HG03575 (cell line): Measurements from ENCODE around the gene MACROD2.

Experiments
- ATAC-seq: cut with Tn5 transposase; IDR thresholded peaks from one replicate; pipeline ENCODE4 v1.9.1; 2021; ENCODE audit not compliant: unreplicated experiment, insufficient number of reproducible peaks, low FRiP score; ENCODE audit errors: extremely low read depth

MACROD2 gene

GRCh38 chr20:14525426-14525825 is 530.1 kb downstream of the MACROD2 start:
- ATAC-seq = no peak

DNA sequence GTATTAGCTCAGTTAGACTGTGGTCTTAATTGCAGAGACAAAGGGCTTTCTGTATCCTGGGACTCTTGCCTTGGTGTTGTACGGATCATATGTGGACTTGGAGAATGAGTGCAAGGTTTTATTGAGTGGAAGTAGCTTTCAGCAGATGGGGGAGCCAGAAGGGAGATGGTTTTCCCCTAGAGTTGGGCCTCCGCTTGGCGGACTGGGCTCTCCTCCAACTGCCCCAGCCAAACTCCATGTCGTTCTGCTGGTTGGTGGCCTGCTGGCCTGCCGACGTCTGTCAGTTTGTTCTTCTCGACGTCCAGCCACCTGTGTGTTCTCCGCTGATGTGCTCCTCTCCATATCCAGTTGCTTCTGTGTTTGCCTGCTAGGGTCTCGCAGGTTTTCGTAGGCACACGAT is 531.6 kb downstream of the MACROD2 start:
- ATAC-seq = no peak

GRCh38 chr20:14531786-14532185 is 536.5 kb downstream of the MACROD2 start:
- no peak for ATAC-seq

DNA sequence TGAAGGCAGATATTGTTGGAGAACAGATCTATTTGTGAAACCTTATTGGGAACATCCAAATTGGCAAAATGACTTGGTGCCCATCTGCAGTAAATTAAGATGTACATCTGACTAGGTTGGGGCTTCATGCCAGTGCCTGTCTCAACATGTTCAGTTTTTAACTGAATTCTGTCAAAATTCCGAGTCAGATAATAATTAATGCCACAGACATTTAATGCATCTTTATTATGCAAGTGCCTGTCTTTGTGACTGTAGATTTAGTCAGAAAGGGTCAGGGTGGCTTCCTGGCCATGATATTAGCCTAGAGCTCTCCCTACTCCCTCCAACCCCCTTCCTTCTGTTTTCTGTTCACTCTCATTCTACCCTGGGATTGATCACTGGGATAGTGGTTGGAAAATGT is 541.4 kb downstream of the MACROD2 start:
- ATAC-seq = no peak

DNA sequence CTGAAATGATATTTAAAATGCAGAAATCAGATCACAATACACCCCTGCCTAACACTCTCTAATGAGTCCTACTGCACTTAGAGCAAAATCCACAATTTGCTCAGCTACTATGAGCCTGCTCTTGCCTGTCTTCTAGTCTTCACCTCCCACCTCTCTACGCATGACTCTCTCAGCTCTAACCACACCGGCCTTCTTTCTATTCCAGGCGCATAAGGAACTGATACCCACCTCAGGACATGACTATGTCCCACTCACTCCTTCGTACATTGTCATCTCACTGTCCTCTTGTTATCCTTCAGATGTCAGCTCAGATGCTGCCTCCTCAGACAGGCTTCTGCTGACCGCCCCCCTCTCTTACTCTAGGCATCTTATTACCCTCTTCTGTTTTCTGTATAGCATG is 543.1 kb downstream of the MACROD2 start:
- peak; percentile 89 for ATAC-seq

- ATAC-seq = no peak
Observed at GRCh38 chr20:14543040-14543439, 547.7 kb downstream of the MACROD2 start.

- no peak for ATAC-seq
Observed at GRCh38 chr20:14544688-14545087, 549.4 kb downstream of the MACROD2 start.

- no peak for ATAC-seq
Observed at GRCh38 chr20:14550655-14551054, 555.3 kb downstream of the MACROD2 start.

DNA sequence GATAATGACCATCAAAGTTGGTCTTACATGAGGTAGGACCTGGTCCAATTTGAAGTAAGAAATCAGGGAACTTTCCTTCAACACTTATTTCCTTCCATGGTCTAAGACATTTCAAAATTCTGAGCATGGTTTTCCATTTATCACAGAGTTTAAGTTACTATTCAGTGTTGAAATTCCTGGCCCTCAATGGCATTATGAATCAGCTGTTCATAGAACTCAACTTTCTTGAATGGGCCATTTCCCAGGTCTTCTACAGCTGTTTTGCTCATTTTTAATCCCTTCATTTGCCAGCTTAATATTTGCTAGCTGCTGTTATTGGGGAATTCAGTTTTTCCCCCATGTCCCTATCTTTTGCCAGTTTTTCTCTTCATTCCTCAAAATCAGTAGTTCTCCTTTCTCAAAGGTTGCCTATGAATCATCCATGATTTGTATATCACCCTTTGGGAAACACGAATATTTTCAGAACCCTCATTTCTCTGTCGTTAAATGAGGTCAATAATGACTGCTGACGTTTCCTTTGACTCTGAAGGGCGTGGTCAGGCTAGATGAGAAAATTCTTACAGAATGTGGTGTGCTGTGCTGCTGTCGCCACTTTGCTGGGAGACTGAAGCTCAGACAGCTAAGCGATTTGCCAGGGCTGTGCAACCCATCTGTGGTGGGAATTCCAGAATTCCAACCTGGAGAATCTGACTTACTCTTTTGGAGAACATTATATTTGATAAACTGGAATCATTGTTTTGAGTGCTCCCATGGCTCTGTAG is 558.6 kb downstream of the MACROD2 start:
- ATAC-seq = no peak

GRCh38 chr20:14555676-14556075 is 560.4 kb downstream of the MACROD2 start:
- ATAC-seq = no peak

DNA sequence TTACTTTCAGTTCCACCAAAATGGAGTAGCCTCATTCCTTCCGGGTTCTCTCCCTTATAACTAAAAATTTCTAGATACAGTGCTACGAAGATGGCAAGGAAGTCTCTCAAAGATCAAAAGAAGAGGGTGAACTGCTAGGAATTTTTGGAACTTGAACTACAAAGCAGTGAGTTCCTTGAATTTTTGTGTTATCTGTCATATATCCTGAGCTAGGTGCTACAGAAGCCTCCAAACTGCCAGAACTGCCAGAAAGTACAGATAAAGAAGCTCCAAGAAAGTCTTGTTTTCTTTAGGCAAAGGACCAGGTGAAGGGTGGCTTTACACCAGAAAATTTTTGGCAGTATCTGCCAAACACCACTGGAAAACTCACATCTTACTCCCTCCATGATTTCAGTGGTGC is 560.9 kb downstream of the MACROD2 start:
- ATAC-seq = no peak

GRCh38 chr20:14559612-14560011 is 564.3 kb downstream of the MACROD2 start:
- no peak for ATAC-seq

- no peak for ATAC-seq
Observed at GRCh38 chr20:14561741-14562221, 566.5 kb downstream of the MACROD2 start.

GRCh38 chr20:14562981-14563380 is 567.7 kb downstream of the MACROD2 start:
- ATAC-seq = no peak

GRCh38 chr20:14566505-14566904 is 571.2 kb downstream of the MACROD2 start:
- no peak for ATAC-seq

DNA sequence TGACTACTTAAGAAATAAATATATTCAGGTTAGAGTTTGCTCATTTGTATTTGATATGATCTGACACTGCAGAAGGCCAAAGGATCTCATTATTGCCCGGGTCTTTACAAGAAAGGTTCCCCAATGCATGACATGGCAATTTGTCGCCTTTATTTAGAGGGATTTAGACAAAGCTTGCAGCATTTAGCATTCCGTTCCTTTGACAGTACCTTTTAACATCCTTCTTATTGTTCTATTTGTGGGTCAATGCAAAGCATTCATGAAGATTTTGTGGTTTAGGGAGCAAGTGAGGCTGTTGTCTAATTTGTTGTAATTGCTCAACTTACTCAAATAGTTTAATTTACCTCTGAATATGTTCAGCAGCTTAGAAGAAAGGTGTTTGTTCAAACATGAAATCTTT is 572.9 kb downstream of the MACROD2 start:
- no peak for ATAC-seq

GRCh38 chr20:14568701-14569100 is 573.4 kb downstream of the MACROD2 start:
- ATAC-seq = no peak

- no peak for ATAC-seq
Observed at GRCh38 chr20:14569641-14570040, 574.3 kb downstream of the MACROD2 start.

DNA sequence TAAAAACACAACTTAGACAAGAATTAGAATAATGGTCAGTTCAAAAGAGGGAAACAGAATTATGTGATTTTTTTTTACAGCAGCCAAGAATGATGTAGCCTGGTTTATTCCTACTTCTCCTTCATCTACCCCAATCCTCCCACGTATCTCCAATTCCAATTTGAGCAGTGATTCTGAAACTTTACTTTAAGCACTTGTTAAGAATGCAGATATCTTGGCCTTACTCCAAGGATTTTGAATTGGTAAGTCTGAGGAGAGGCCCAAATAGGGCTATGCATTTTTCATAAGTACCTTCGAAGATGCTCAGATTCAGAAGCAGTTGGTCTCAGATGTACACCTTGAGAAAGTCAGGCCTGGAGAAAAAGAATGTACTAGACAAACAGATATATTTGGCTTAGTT is 575.5 kb downstream of the MACROD2 start:
- no peak for ATAC-seq

DNA sequence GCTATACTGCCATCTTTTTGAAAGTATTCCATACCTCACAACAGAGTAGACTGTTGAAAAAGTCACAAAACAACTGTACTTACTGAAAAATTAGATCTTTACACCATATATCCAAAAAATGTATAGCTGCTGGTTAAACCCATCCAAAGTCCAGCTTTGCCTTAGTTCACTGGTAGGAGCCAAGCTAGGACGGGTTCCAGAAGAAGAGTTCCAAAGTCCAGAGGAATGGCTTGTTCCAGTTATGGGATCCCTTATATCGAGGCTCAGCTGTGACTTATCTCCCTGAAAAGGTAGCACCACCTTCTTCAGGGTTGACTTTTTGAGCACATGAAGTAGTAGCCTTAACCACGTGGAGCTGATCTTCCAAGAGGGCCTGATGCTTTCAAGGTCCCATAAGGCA is 578.4 kb downstream of the MACROD2 start:
- ATAC-seq = no peak
